HG03108 (cell line): ENCODE measurements around the gene PHF2.

Experiments
- ATAC-seq: cut with Tn5 transposase; IDR thresholded peaks from one replicate; pipeline ENCODE4 v1.9.1; 2021; ENCODE audit warnings: moderate library complexity; ENCODE audit not compliant: unreplicated experiment

PHF2 gene

GRCh38 chr9:93622691-93623090 lies 46.3 kb downstream of the PHF2 start:
- ATAC-seq: no peak

GRCh38 chr9:93623753-93624152 lies 47.4 kb downstream of the PHF2 start:
- ATAC-seq: no peak

GRCh38 chr9:93624431-93624834 lies 48.0 kb downstream of the PHF2 start:
- no peak for ATAC-seq

GRCh38 chr9:93624977-93625376 lies 48.6 kb downstream of the PHF2 start:
- ATAC-seq: no peak

GRCh38 chr9:93629920-93630319 lies 53.5 kb downstream of the PHF2 start:
- ATAC-seq: no peak

GRCh38 chr9:93630806-93631411 lies 54.5 kb downstream of the PHF2 start:
- no peak for ATAC-seq

- ATAC-seq: no peak
Measured at GRCh38 chr9:93633492-93634221, 57.3 kb downstream of the PHF2 start.

- no peak for ATAC-seq
Measured at GRCh38 chr9:93634311-93635185, 58.2 kb downstream of the PHF2 start.

GRCh38 chr9:93635186-93636107 lies 59.1 kb downstream of the PHF2 start:
- no peak for ATAC-seq

GRCh38 chr9:93636172-93636661 lies 59.8 kb downstream of the PHF2 start:
- no peak for ATAC-seq

- ATAC-seq: no peak
Measured at GRCh38 chr9:93636667-93637066, 60.3 kb downstream of the PHF2 start.

GRCh38 chr9:93637886-93638285 lies 61.5 kb downstream of the PHF2 start:
- ATAC-seq: no peak

GRCh38 chr9:93640027-93640426 lies 63.6 kb downstream of the PHF2 start:
- no peak for ATAC-seq

GRCh38 chr9:93642961-93643360 lies 66.6 kb downstream of the PHF2 start:
- ATAC-seq: no peak

GRCh38 chr9:93644397-93645088 lies 68.2 kb downstream of the PHF2 start:
- no peak for ATAC-seq

- no peak for ATAC-seq
Measured at GRCh38 chr9:93645149-93645889, 68.9 kb downstream of the PHF2 start.

- no peak for ATAC-seq
Measured at GRCh38 chr9:93645921-93646639, 69.7 kb downstream of the PHF2 start.

- no peak for ATAC-seq
Measured at GRCh38 chr9:93646640-93647178, 70.3 kb downstream of the PHF2 start.
